HG02678 (cell line): Measurements from ENCODE around the gene PCDHB11.
"Not testable (repeated sequence)": the region's sequence is repeated elsewhere in the genome, so short reads cannot be mapped to it uniquely, and the experiment has no call there.

Experiments used
- ATAC-seq: cut with Tn5 transposase; IDR thresholded peaks from one replicate; pipeline ENCODE4 v1.9.1; 2021; ENCODE audit warnings: mild to moderate bottlenecking, moderate library complexity; ENCODE audit not compliant: unreplicated experiment

Gene PCDHB11

DNA sequence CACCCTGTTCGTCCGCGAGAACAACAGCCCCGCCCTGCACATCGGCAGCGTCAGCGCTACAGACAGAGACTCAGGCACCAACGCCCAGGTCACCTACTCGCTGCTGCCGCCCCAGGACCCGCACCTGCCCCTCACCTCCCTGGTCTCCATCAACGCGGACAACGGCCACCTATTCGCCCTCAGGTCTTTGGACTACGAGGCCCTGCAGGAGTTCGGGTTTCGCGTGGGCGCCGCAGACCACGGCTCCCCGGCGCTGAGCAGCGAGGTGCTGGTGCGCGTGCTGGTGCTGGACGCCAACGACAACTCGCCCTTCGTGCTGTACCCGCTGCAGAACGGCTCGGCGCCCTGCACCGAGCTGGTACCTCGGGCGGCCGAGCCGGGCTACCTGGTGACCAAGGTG lies 36.5 kb downstream of the PCDHB11 start:
- ATAC-seq = not testable (repeated sequence)

DNA sequence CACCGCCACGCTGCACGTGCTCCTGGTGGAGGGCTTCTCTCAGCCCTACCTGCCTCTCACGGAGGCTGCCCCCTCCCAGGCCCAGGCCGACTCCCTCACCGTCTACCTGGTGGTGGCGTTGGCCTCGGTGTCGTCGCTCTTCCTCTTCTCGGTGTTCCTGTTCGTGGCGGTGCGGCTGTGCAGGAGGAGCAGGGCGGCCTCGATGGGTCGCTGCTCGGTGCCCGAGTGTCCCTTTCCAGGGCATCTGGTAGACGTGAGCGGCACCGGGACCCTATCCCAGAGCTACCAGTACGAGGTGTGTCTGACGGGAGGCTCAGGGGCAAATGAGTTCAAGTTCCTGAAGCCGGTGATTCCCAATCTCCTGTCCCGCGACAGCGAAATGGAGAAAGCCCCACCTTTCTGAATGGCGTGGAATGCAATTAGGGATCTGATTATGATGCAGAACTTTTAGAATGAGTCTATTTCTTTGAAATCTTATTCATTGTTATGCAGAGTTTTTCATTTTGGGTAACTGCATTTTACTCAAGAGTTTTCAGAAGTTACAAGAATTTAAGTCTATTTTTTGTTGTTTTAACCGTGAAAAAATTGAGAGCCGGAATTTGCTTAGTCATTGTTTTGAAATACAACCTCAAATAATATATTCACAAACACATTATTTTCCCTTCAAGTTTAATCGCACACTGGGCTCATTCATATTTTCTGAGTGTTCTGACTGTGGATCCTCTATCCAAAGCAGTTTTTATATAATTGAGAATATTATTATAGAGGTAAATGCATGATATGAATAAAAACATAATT lies 37.3 kb downstream of the PCDHB11 start:
- no peak for ATAC-seq

DNA sequence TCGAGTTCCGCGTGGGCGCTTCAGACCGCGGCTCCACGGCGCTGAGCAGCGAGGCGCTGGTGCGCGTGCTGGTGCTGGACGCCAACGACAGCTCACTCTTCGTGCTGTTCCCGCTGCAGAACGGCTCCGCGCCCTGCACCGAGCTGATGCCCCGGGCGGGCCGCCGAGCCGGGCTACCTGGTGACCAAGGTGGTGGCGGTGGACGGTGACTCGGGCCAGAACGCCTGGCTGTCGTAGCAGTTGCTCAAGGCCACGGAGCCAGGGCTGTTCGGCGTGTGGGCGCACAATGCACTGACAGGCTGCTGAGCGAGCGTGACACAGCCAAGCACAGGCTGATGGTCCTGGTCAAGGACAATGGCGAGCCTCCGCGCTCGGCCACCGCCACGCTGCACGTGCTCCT lies 42.1 kb downstream of the PCDHB11 start:
- no peak for ATAC-seq

DNA sequence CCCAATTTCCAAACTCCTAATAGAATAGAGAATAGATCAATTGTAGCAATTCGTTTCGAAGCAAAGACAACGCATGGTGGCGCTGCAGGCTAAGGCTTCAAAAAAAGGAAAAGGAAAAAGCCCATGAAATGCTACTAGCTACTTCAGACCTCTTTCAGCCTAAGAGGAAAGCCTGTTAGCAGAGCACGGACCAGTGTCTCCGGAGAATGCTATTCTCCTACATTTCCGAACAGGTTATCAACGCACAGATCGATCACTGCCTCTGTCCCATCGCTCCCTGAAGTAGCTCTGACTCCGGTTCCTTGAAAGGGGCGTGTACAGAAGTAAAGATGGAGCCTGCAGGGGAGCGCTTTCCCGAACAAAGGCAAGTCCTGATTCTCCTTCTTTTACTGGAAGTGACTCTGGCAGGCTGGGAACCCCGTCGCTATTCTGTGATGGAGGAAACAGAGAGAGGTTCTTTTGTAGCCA lies 45.9 kb downstream of the PCDHB11 start, which contains the start of gene PCDHB15:
Gene PCDHB15, plus strand, starts transcription at position 146 of the 468 bp plus-strand sequence. Its CDS starts 184 bp downstream, at position 330.
- ATAC-seq = no peak

DNA sequence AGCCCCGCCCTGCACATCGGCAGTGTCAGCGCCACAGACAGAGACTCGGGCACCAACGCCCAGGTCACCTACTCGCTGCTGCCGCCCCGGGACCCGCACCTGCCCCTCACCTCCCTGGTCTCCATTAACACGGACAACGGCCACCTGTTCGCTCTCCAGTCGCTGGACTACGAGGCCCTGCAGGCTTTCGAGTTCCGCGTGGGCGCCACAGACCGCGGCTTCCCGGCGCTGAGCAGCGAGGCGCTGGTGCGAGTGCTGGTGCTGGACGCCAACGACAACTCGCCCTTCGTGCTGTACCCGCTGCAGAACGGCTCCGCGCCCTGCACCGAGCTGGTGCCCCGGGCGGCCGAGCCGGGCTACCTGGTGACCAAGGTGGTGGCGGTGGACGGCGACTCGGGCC lies 47.5 kb downstream of the PCDHB11 start:
- not testable (repeated sequence) for ATAC-seq

DNA sequence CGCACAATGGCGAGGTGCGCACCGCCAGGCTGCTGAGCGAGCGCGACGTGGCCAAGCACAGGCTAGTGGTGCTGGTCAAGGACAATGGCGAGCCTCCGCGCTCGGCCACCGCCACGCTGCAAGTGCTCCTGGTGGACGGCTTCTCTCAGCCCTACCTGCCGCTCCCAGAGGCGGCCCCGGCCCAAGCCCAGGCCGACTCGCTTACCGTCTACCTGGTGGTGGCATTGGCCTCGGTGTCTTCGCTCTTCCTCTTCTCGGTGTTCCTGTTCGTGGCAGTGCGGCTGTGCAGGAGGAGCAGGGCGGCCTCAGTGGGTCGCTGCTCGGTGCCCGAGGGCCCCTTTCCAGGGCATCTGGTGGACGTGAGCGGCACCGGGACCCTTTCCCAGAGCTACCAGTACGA lies 48.0 kb downstream of the PCDHB11 start:
- ATAC-seq = not testable (repeated sequence)

DNA sequence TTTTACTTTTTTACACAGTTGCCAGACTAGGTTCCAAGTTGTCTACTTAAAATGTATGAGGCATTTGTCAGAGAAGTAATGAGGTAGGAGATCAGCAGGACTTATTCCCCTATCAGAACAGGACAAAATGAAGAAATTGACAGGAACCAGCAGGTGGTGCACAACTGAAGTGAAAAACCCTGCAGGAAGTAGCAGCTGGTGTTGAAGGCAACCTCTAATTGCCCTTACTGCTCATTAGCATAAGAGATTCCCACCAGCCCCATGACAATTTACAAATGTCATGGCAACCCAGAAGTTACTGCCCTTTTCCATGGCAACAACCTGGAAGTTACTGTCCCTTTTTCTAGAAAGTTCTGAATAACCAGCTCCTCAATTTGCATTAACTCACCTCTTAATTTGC lies 51.1 kb downstream of the PCDHB11 start:
- ATAC-seq = no peak
